H9 (cell line): Measurements from ENCODE around the gene CLK4. TPM values are rescaled to one million over a fixed set of nuclear protein-coding genes. Genes with fewer than 3 reads are reported as not detected.

Experiments
- DNase-seq: peaks from one replicate; pipeline ENCODE4 v3.0.0-alpha.2; 2017
- H2AFZ ChIP-seq: one replicate; pipeline ENCODE4 v1.6.1; 2013; ENCODE audit warnings: mild to moderate bottlenecking, low read length, control low read depth, moderate library complexity
- H2AK5ac ChIP-seq: 2 replicates; pipeline ENCODE4 v1.6.1; 2013; ENCODE audit warnings: low read length, control low read depth, mixed read lengths; ENCODE audit not compliant: insufficient read length
- H2BK120ac ChIP-seq: one replicate; pipeline ENCODE4 v1.6.1; 2013; ENCODE audit warnings: low read depth, mild to moderate bottlenecking, low read length, control low read depth, inconsistent platforms; ENCODE audit not compliant: poor library complexity, severe bottlenecking
- H2BK12ac ChIP-seq: 2 replicates; pipeline ENCODE4 v1.6.1; 2013; ENCODE audit warnings: low read length, control low read depth, mixed read lengths, low read depth; ENCODE audit not compliant: insufficient read length
- H2BK15ac ChIP-seq: 2 replicates; pipeline ENCODE4 v1.6.1; 2013; ENCODE audit warnings: low read depth, low read length, control low read depth
- H2BK20ac ChIP-seq: one replicate; pipeline ENCODE4 v1.6.1; 2013; ENCODE audit warnings: low read depth, mild to moderate bottlenecking, low read length, control low read depth, inconsistent platforms; ENCODE audit not compliant: poor library complexity, severe bottlenecking
- H2BK5ac ChIP-seq: 2 replicates; pipeline ENCODE4 v1.6.1; 2013; ENCODE audit warnings: low read length, control low read depth, mixed read lengths; ENCODE audit not compliant: insufficient read length
- H3K14ac ChIP-seq: 2 replicates; pipeline ENCODE4 v1.6.1; 2013; ENCODE audit warnings: low read length, control low read depth; ENCODE audit not compliant: insufficient read depth
- H3K18ac ChIP-seq: 2 replicates; pipeline ENCODE4 v1.6.1; 2013; ENCODE audit warnings: low read depth, mild to moderate bottlenecking, mixed read lengths, low read length, control low read depth; ENCODE audit not compliant: insufficient read length
- H3K23ac ChIP-seq: 2 replicates; pipeline ENCODE4 v1.6.1; 2013; ENCODE audit warnings: low read length, control low read depth, mixed read lengths, low read depth; ENCODE audit not compliant: insufficient read length
- H3K23me2 ChIP-seq: 2 replicates; pipeline ENCODE4 v1.6.1; 2013; ENCODE audit warnings: low read depth, mild to moderate bottlenecking, mixed read lengths, low read length, control low read depth; ENCODE audit not compliant: insufficient read length, poor library complexity, severe bottlenecking
- H3K27ac ChIP-seq: 2 replicates; pipeline ENCODE4 v1.5.1; 2013; ENCODE audit warnings: low read length, control low read depth, mixed read lengths, low read depth; ENCODE audit not compliant: insufficient read length
- H3K27me3 ChIP-seq: 2 replicates; pipeline ENCODE4 v1.6.1; 2013; ENCODE audit warnings: low read length, control low read depth, inconsistent platforms; ENCODE audit not compliant: insufficient read depth
- H3K4ac ChIP-seq: 2 replicates; pipeline ENCODE4 v1.6.1; 2013; ENCODE audit warnings: low read depth, mild to moderate bottlenecking, control low read depth, inconsistent platforms, low read length, moderate library complexity
- H3K4me1 ChIP-seq: 2 replicates; pipeline ENCODE4 v1.6.1; 2013; ENCODE audit warnings: low read length, control low read depth, inconsistent platforms; ENCODE audit not compliant: insufficient read depth
- H3K4me2 ChIP-seq: 2 replicates; pipeline ENCODE4 v1.6.1; 2013; ENCODE audit warnings: low read length, control low read depth, mixed read lengths; ENCODE audit not compliant: insufficient read length, insufficient read depth
- H3K56ac ChIP-seq: 2 replicates; pipeline ENCODE4 v1.6.1; 2013; ENCODE audit warnings: low read depth, mild to moderate bottlenecking, mixed read lengths, low read length, control low read depth; ENCODE audit not compliant: insufficient read length
- H3K79me1 ChIP-seq: 2 replicates; pipeline ENCODE4 v1.6.1; 2013; ENCODE audit warnings: low read depth, mild to moderate bottlenecking, moderate library complexity, low read length, control low read depth, inconsistent platforms; ENCODE audit not compliant: insufficient read depth, poor library complexity, severe bottlenecking
- H3K79me2 ChIP-seq: 2 replicates; pipeline ENCODE4 v1.6.1; 2013; ENCODE audit warnings: low read length, control low read depth, inconsistent platforms; ENCODE audit not compliant: insufficient read depth
- H3K9ac ChIP-seq: 2 replicates; pipeline ENCODE4 v1.6.1; 2013; ENCODE audit warnings: low read length, control low read depth, mixed read lengths; ENCODE audit not compliant: insufficient read length; ENCODE audit errors: extremely low read depth
- H3K9me3 ChIP-seq: one replicate; pipeline ENCODE4 v1.6.1; 2013; ENCODE audit warnings: low read depth, low read length, inconsistent platforms; ENCODE audit not compliant: control insufficient read depth
- H3T11ph ChIP-seq: one replicate; pipeline ENCODE4 v1.6.1; 2013; ENCODE audit warnings: mild to moderate bottlenecking, low read length, control low read depth, inconsistent platforms
- H4K20me1 ChIP-seq: one replicate; pipeline ENCODE4 v1.6.1; 2013; ENCODE audit not compliant: control insufficient read depth, insufficient read length, insufficient read depth
- H4K5ac ChIP-seq: 2 replicates; pipeline ENCODE4 v1.6.1; 2013; ENCODE audit warnings: low read depth, mild to moderate bottlenecking, mixed read lengths, low read length, control low read depth; ENCODE audit not compliant: insufficient read length
- H4K8ac ChIP-seq: replicated peaks from 2 replicates; pipeline ENCODE4 v1.6.1; 2013; ENCODE audit warnings: low read length, control low read depth, mixed read lengths, low read depth; ENCODE audit not compliant: insufficient read length
- H4K91ac ChIP-seq: 2 replicates; pipeline ENCODE4 v1.6.1; 2013; ENCODE audit warnings: low read depth, mild to moderate bottlenecking, moderate library complexity, mixed read lengths, low read length, control low read depth; ENCODE audit not compliant: insufficient read length
- H3K27ac Mint-ChIP-seq, 3 experiments: 2 replicates in 2 of 3; 3 replicates in 1 of 3; pipeline ENCODE4 v1.8.0; 2020 to 2021; ENCODE audit warnings: mixed read lengths in 3 of 3, mild to moderate bottlenecking in 1 of 3, moderate library complexity in 1 of 3
- H3K27me3 Mint-ChIP-seq: 2 replicates; pipeline ENCODE4 v1.8.0; 2021; ENCODE audit warnings: low read depth, mild to moderate bottlenecking, moderate library complexity, mixed read lengths
- H3K36me3 Mint-ChIP-seq, 3 experiments: 2 replicates in 2 of 3; 3 replicates in 1 of 3; pipeline ENCODE4 v1.8.0; 2020 to 2021; ENCODE audit warnings: low read depth in 3 of 3, mixed read lengths in 3 of 3; ENCODE audit not compliant: insufficient read depth in 1 of 3
- H3K4me1 Mint-ChIP-seq, 2 experiments: 2 replicates each; pipeline ENCODE4 v1.8.0; 2020; ENCODE audit warnings: mixed read lengths in 2 of 2
- H3K4me3 Mint-ChIP-seq, 2 experiments: 2 replicates in 1 of 2; 3 replicates in 1 of 2; pipeline ENCODE4 v1.8.0; 2020 to 2021; ENCODE audit warnings: mild to moderate bottlenecking in 2 of 2, mixed read lengths in 2 of 2, moderate library complexity in 1 of 2
- H3K9me3 Mint-ChIP-seq, 2 experiments: 2 replicates in 1 of 2; 3 replicates in 1 of 2; pipeline ENCODE4 v1.8.0; 2020; ENCODE audit warnings: mild to moderate bottlenecking in 2 of 2, mixed read lengths in 2 of 2, moderate library complexity in 1 of 2
- WGBS: extraction: QIAGEN DNeasy Blood & Tissue Kit; methylation state at CpG from one replicate; pipeline ENCODE4 v1.1.7; 2013; ENCODE audit warnings: missing lambda C conversion rate, low lambda C conversion rate, mixed read lengths; ENCODE audit not compliant: insufficient read length; ENCODE audit errors: extremely low coverage; 5-methylcytosine and 5-hydroxymethylcytosine counted together
- total RNA-seq: library from RNA; stranded (reverse); gene quantifications from 2 replicates; pipeline ENCODE4 v1.2.1, GENCODE V29; 2021
- TF ChIP-seq, protein P1 (sequence below): fragments of 200-600 bp; sonication (generic); conservative IDR thresholded peaks from 3 replicates; pipeline ENCODE4 v1.8.0; 2021; ENCODE audit warnings: antibody characterized with exemption, mild to moderate bottlenecking

Gene CLK4
- total RNA-seq, 1 experiment from 2014 or later, result 12.5 TPM

- H4K91ac ChIP-seq, result no peak overlapping the region
- no peaks in the 10 kb centered on the region for H3K79me1 ChIP-seq
- Mint-ChIP-seq H3K4me1 (peaks cover 0 to under 1% of the 10 kb centered on the region in 2 experiments; a peak in 2 of 4 replicates), H3K4me3 (no peak overlapping the region), H3K9me3 (peaks cover 14 to 47% of the 10 kb centered on the region in 2 experiments), H3K27ac (no peak overlapping the region), H3K27me3 (peaks cover 11% of the 10 kb centered on the region; the same call in 1 of the 2 replicates), H3K36me3 (no peaks in the 10 kb centered on the region; a peak in 1 of 7 replicates)
- no peak overlapping the region for H3K14ac ChIP-seq
- H2BK15ac ChIP-seq, result no peak overlapping the region
- H4K20me1 ChIP-seq, result no peaks in the 10 kb centered on the region
- no peak overlapping the region for H3K18ac ChIP-seq
- H3K4me1 ChIP-seq, result no peaks in the 10 kb centered on the region
- no peak overlapping the region for H3K9ac ChIP-seq
- H3K56ac ChIP-seq, result no peak overlapping the region
- no peak overlapping the region for H2AFZ ChIP-seq
- H3K9me3 ChIP-seq, result no peaks in the 10 kb centered on the region
- DNase-seq, result no peak
- H3K4me2 ChIP-seq, result no peak overlapping the region
- TF ChIP-seq, protein P1, sequence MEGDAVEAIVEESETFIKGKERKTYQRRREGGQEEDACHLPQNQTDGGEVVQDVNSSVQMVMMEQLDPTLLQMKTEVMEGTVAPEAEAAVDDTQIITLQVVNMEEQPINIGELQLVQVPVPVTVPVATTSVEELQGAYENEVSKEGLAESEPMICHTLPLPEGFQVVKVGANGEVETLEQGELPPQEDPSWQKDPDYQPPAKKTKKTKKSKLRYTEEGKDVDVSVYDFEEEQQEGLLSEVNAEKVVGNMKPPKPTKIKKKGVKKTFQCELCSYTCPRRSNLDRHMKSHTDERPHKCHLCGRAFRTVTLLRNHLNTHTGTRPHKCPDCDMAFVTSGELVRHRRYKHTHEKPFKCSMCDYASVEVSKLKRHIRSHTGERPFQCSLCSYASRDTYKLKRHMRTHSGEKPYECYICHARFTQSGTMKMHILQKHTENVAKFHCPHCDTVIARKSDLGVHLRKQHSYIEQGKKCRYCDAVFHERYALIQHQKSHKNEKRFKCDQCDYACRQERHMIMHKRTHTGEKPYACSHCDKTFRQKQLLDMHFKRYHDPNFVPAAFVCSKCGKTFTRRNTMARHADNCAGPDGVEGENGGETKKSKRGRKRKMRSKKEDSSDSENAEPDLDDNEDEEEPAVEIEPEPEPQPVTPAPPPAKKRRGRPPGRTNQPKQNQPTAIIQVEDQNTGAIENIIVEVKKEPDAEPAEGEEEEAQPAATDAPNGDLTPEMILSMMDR, result no peak
- H4K8ac ChIP-seq, result no peak overlapping the region
- H2BK5ac ChIP-seq, result no peak overlapping the region
- no peaks in the 10 kb centered on the region for H3K23me2 ChIP-seq
- H3T11ph ChIP-seq, result no peak overlapping the region
- H2BK120ac ChIP-seq, result no peak overlapping the region
- H2BK12ac ChIP-seq, result no peak overlapping the region
- H4K5ac ChIP-seq, result no peak overlapping the region
- no peak overlapping the region for H2AK5ac ChIP-seq
- H3K27ac ChIP-seq, result no peak overlapping the region
- H2BK20ac ChIP-seq, result no peak overlapping the region
- no peak overlapping the region for H3K4ac ChIP-seq
- no CpG with 5 or more reads among the region's 5 CpGs for WGBS
- H3K23ac ChIP-seq, result no peak overlapping the region
- H3K27me3 ChIP-seq, result no peaks in the 10 kb centered on the region
- no peaks in the 10 kb centered on the region for H3K79me2 ChIP-seq
Observed at GRCh38 chr5:178650214-178650613, 23.4 kb upstream of the CLK4 start.
